Cardiac fibroblast (primary cell): ENCODE results near the gene SALL1.

Experiments
- DNase-seq, 2 donors: peaks; one replicate each; pipeline versions ENCODE4 v3.0.0 to v3.0.0-alpha.2; 2010; ENCODE audit warnings: low read depth in 2 of 2
- H3K4me3 ChIP-seq, 2 donors: replicated peaks in 1 of 2; 1 replicate in 1 of 2; 2 replicates in 1 of 2; pipeline ENCODE4 v1.5.1; 2011; ENCODE audit warnings: low read depth in 2 of 2, low read length in 2 of 2, mild to moderate bottlenecking in 2 of 2, moderate library complexity in 1 of 2
- TF ChIP-seq, protein P1 (sequence below): IDR thresholded peaks from one replicate; pipeline ENCODE4 v1.5.1; 2011; ENCODE audit warnings: low read depth, mild to moderate bottlenecking, low read length, inconsistent platforms

Gene SALL1

DNA sequence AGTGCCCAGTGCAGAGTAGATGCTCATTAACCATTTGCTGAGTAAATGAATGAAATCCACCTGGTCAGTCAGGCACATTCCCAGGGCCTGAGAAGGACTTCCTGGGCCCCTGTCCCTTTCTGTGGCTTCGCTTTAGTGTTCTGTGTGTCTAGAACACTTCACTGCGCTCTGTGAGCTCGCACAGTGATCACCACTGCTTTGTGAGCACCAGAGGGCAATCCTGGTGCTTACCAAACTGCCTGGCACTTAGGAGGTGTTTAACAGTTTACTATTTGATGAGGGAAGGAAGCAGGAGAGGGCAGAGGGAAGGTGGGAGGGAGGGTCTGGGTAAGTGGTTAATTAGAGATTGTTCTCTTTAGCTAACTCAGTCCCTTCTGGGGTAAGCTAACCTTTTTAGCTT, 26.2 kb downstream of the SALL1 start:
- TF ChIP-seq, protein P1, sequence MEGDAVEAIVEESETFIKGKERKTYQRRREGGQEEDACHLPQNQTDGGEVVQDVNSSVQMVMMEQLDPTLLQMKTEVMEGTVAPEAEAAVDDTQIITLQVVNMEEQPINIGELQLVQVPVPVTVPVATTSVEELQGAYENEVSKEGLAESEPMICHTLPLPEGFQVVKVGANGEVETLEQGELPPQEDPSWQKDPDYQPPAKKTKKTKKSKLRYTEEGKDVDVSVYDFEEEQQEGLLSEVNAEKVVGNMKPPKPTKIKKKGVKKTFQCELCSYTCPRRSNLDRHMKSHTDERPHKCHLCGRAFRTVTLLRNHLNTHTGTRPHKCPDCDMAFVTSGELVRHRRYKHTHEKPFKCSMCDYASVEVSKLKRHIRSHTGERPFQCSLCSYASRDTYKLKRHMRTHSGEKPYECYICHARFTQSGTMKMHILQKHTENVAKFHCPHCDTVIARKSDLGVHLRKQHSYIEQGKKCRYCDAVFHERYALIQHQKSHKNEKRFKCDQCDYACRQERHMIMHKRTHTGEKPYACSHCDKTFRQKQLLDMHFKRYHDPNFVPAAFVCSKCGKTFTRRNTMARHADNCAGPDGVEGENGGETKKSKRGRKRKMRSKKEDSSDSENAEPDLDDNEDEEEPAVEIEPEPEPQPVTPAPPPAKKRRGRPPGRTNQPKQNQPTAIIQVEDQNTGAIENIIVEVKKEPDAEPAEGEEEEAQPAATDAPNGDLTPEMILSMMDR, result no peak

DNA sequence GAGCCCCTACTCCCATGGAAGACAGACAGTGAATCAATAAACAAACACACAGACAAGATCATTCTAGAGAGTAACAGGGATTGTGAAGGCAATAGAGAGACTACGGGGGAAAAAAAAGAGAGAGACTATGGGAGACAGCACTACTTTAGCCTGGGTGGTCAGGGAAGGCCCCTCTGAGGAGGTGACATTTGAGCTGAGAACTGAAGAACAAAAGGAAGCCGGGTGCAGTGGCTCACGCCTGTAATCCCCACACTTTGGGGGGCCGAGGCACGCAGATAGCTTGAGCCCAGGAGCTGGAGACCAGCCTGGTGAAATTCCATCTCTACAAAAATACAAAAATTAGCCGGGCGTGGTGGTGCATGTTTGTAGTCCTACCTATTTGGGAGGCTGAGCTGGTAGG, 29.2 kb downstream of the SALL1 start:
- TF ChIP-seq, protein P1, result no peak
- H3K4me3 ChIP-seq, result no peak overlapping the region
- no peak for DNase-seq

More for the DNA sequence above, 26.2 kb downstream of the SALL1 start:
- H3K4me3 ChIP-seq, result no peak overlapping the region
- no peak for DNase-seq

GRCh38 chr16:51120730-51121347, 30.2 kb downstream of the SALL1 start:
- no peak for DNase-seq
- H3K4me3 ChIP-seq, result no peak overlapping the region
- TF ChIP-seq, protein P1, result no peak

DNA sequence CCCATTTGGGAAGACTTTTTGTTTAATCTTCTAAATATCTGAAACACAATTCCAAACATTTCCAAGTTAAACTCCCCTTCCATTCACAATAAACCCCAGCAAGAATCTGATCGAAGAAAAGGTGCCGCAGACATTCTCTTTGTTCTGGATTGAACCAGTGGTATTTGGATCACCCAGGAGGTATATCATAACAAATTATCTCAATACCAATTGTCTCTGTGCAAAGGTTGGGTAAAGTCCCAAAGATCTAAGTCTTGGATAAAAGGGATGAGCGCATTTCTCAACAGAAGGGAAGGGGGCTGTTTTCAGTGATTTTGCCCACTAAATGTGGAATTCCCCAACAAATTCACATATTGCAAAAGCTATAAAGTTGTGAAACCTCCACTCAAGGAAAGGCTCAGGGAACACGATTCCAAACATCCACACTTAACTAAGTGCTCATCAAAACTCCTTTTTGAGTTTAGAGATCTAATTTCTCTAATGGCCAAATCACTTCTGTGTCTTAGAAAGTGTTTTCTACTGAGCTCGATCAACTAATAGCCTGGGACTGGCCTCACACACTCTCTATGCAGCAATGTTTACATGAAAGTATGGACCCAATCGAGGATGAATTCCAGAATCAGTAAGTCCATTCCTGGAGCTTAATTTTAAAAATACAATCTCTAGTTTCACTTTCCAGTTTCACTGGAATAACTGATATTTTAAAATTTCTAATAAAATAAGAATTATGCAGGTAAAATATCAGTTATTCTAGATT, 30.9 kb downstream of the SALL1 start:
- TF ChIP-seq, protein P1, result no peak
- DNase-seq, result no peak
- H3K4me3 ChIP-seq, result no peak overlapping the region

- DNase-seq, result no peak
- H3K4me3 ChIP-seq, result no peak overlapping the region
- TF ChIP-seq, protein P1, result no peak
These were observed 31.5 kb downstream of the SALL1 start for GRCh38 chr16:51119556-51119955.

DNA sequence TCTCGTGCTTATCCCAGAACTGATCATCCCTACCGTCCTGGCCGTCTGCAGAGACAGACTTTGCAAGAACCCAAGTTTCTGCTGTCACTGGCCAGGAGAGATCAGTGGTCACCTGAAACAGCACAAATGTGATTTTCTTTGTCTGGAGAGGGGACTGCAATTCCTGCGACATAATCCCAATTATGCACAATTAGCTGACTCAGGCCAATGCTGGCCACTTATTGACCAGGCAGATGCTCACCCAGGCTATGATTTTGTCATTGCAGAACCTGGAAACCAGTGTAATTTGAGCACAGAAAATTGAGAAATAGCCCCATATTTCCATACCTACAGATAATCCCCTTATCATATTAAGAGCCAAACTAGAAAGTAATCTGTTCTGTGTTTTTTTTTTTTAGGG, 34.7 kb downstream of the SALL1 start:
- no peak for DNase-seq
- TF ChIP-seq, protein P1, result no peak
- no peak overlapping the region for H3K4me3 ChIP-seq

- TF ChIP-seq, protein P1, result no peak
- no peak overlapping the region for H3K4me3 ChIP-seq
- DNase-seq, result no peak
These were observed 36.7 kb downstream of the SALL1 start for GRCh38 chr16:51114382-51114781.
